ENCODE data around the gene ASB2.

- TF ChIP-seq CTCF (tag by site-specific recombination; IDR thresholded peaks at IDR 0.05) (no peak), SP2 (tag by site-specific recombination; IDR thresholded peaks at IDR 0.05) (no peak), KLF7 (tag by site-specific recombination; IDR thresholded peaks at IDR 0.05; ENCODE audit: borderline replicate concordance) (no peak), ZNF133 (tag by site-specific recombination; IDR thresholded peaks at IDR 0.05) (no peak)
These were observed 23.5 kb downstream of the ASB2 start for GRCh38 chr14:93952829-93953228.

All from HEK293 (cell line).